H1 (cell line): ENCODE results near the gene DSCAM. TPM values are rescaled to one million over a fixed set of nuclear protein-coding genes. Genes with fewer than 3 reads are reported as not detected.

Experiments
- CTCF ChIA-PET: fragments of 300-600 bp; sonication (Branson Sonifier 250); formaldehyde crosslinking; loops from one replicate; lab custom pipeline; 2021; ENCODE audit not compliant: partially characterized antibody; lab: Charles Lee
- POLR2A ChIA-PET: fragments of 300-600 bp; sonication (Branson Sonifier 250); formaldehyde crosslinking; loops from one replicate; lab custom pipeline; 2021; ENCODE audit warnings: inconsistent platforms; ENCODE audit not compliant: partially characterized antibody; lab: Charles Lee
- DNase-seq, 2 experiments: peaks; one replicate each; pipeline versions ENCODE4 v3.0.0 to v3.0.0-alpha.2; 2010 to 2022; ENCODE audit warnings: low spot score in 2 of 2, low read depth in 1 of 2, mixed read lengths in 1 of 2
- FAIRE-seq: peaks from 2 replicates; lab custom pipeline; 2011; peaks lifted over from hg19 to GRCh38; lab: Jason Lieb, UNC
- H2AFZ ChIP-seq: 2 replicates; pipeline ENCODE4 v1.8.1; 2012; ENCODE audit warnings: low read length, inconsistent platforms
- H2AK5ac ChIP-seq: 2 replicates; pipeline ENCODE4 v1.6.1; 2013; ENCODE audit warnings: low read depth, low read length
- H2BK120ac ChIP-seq: replicated peaks from 2 replicates; pipeline ENCODE3; 2013; ENCODE audit warnings: low read depth, low read length, inconsistent platforms
- H2BK12ac ChIP-seq: 2 replicates; pipeline ENCODE4 v1.6.1; 2013; ENCODE audit warnings: low read depth, low read length
- H2BK15ac ChIP-seq: 2 replicates; pipeline ENCODE4 v1.6.1; 2013; ENCODE audit warnings: low read length
- H2BK20ac ChIP-seq: 2 replicates; pipeline ENCODE4 v1.6.1; 2013; ENCODE audit warnings: low read length
- H2BK5ac ChIP-seq: 2 replicates; pipeline ENCODE4 v1.6.1; 2013; ENCODE audit warnings: low read depth, low read length
- H3K14ac ChIP-seq: 2 replicates; pipeline ENCODE4 v1.6.1; 2013; ENCODE audit warnings: inconsistent platforms; ENCODE audit not compliant: insufficient read length
- H3K18ac ChIP-seq: 2 replicates; pipeline ENCODE4 v1.6.1; 2013; ENCODE audit warnings: low read length; ENCODE audit errors: extremely low read depth
- H3K23ac ChIP-seq: 2 replicates; pipeline ENCODE4 v1.6.1; 2013; ENCODE audit warnings: inconsistent platforms; ENCODE audit not compliant: insufficient read length
- H3K23me2 ChIP-seq: 2 replicates; pipeline ENCODE4 v1.6.1; 2013; ENCODE audit warnings: low read depth, low read length
- H3K27ac ChIP-seq: 2 replicates; pipeline ENCODE4 v1.6.1; 2011; ENCODE audit warnings: low read depth, low read length, inconsistent platforms
- H3K27me3 ChIP-seq, 4 experiments: replicated peaks in 1 of 4; 1 replicate in 1 of 4; 2 replicates in 3 of 4; pipeline versions ENCODE4 v1.6.1 to v1.8.1; 2011 to 2013; ENCODE audit warnings: low read length in 3 of 4, mild to moderate bottlenecking in 3 of 4, inconsistent platforms in 2 of 4, mixed read lengths in 2 of 4, moderate library complexity in 1 of 4; ENCODE audit not compliant: control insufficient read depth in 3 of 4, insufficient read depth in 3 of 4; ENCODE audit errors: extremely low read depth in 1 of 4
- H3K36me3 ChIP-seq, 4 experiments: 2 replicates each; pipeline versions ENCODE4 v1.6.1 to v1.8.1; 2011 to 2013; ENCODE audit warnings: mild to moderate bottlenecking in 4 of 4, low read length in 3 of 4, moderate library complexity in 2 of 4, control low read depth in 1 of 4, inconsistent platforms in 1 of 4; ENCODE audit not compliant: insufficient read depth in 4 of 4, control insufficient read depth in 2 of 4
- H3K4ac ChIP-seq: replicated peaks from 2 replicates; pipeline ENCODE3; 2013; ENCODE audit warnings: low read length, low read depth, mixed read lengths, inconsistent platforms; ENCODE audit not compliant: insufficient read length
- H3K4me1 ChIP-seq, 4 experiments: replicated peaks in 1 of 4; 1 replicate in 1 of 4; 2 replicates in 3 of 4; pipeline versions ENCODE4 v1.6.1 to v1.8.1; 2011 to 2013; ENCODE audit warnings: low read length in 3 of 4, inconsistent platforms in 2 of 4, mixed read lengths in 1 of 4; ENCODE audit not compliant: insufficient read depth in 4 of 4, control insufficient read depth in 3 of 4
- H3K4me2 ChIP-seq, 2 experiments: 2 replicates each; pipeline versions ENCODE4 v1.6.1 to v1.8.1; 2011 to 2013; ENCODE audit warnings: low read depth in 2 of 2, low read length in 2 of 2, control low read depth in 1 of 2, inconsistent platforms in 1 of 2, mild to moderate bottlenecking in 1 of 2; ENCODE audit not compliant: insufficient read depth in 1 of 2
- H3K4me3 ChIP-seq, 4 experiments: fragments of 200-600, 300-600 bp in 1 of 4; sonication (generic), shearing (Covaris generic), sonication (Bioruptor Twin) in 1 of 4; 2 replicates each; pipeline versions ENCODE4 v1.5.1 to v1.8.1; 2011 to 2016; ENCODE audit warnings: low read length in 4 of 4, low read depth in 3 of 4, control low read depth in 2 of 4, inconsistent platforms in 2 of 4, mild to moderate bottlenecking in 2 of 4, mixed read lengths in 1 of 4, moderate library complexity in 1 of 4; ENCODE audit not compliant: insufficient read depth in 2 of 4; ENCODE audit errors: extremely low read depth in 1 of 4
- H3K56ac ChIP-seq: replicated peaks from 2 replicates; pipeline ENCODE3; 2013; ENCODE audit warnings: low read depth, mild to moderate bottlenecking, mixed read lengths, low read length, inconsistent platforms; ENCODE audit not compliant: insufficient read length
- H3K79me1 ChIP-seq: 2 replicates; pipeline ENCODE4 v1.6.1; 2013; ENCODE audit warnings: low read depth, low read length, control low read depth
- H3K79me2 ChIP-seq, 2 experiments: 2 replicates each; pipeline versions ENCODE4 v1.6.1 to v1.8.1; 2012 to 2013; ENCODE audit warnings: low read length in 2 of 2, mild to moderate bottlenecking in 2 of 2, inconsistent platforms in 1 of 2; ENCODE audit not compliant: insufficient read depth in 2 of 2, control insufficient read depth in 1 of 2
- H3K9ac ChIP-seq, 4 experiments: replicated peaks in 1 of 4; 1 replicate in 1 of 4; 2 replicates in 3 of 4; pipeline versions ENCODE4 v1.6.1 to v1.8.1; 2011 to 2013; ENCODE audit warnings: low read depth in 3 of 4, low read length in 3 of 4, control low read depth in 2 of 4, mild to moderate bottlenecking in 2 of 4, moderate library complexity in 2 of 4, inconsistent platforms in 1 of 4; ENCODE audit errors: extremely low read depth in 1 of 4
- H3K9me3 ChIP-seq, 2 experiments: 2 replicates each; pipeline versions ENCODE4 v1.6.1 to v1.8.1; 2012 to 2013; ENCODE audit warnings: mild to moderate bottlenecking in 2 of 2, moderate library complexity in 2 of 2, control low read depth in 1 of 2, inconsistent platforms in 1 of 2, low read depth in 1 of 2, low read length in 1 of 2, mixed read lengths in 1 of 2; ENCODE audit not compliant: insufficient read depth in 2 of 2
- H4K20me1 ChIP-seq, 2 experiments: replicated peaks in 1 of 2; 2 replicates each; pipeline versions ENCODE3 to v1.8.1; 2011 to 2013; ENCODE audit warnings: inconsistent platforms in 2 of 2, low read length in 2 of 2, mild to moderate bottlenecking in 1 of 2; ENCODE audit not compliant: insufficient read depth in 2 of 2, control insufficient read depth in 1 of 2
- H4K5ac ChIP-seq: 2 replicates; pipeline ENCODE4 v1.6.1; 2013; ENCODE audit warnings: low read length, low read depth, mixed read lengths, inconsistent platforms; ENCODE audit not compliant: insufficient read length
- H4K8ac ChIP-seq: 2 replicates; pipeline ENCODE4 v1.8.0; 2013; ENCODE audit warnings: mild to moderate bottlenecking, moderate library complexity, low read length, inconsistent platforms; ENCODE audit not compliant: insufficient read depth; ENCODE audit errors: extremely low read depth
- H4K91ac ChIP-seq: replicated peaks from 2 replicates; pipeline ENCODE3; 2013; ENCODE audit warnings: low read length, mixed read lengths, inconsistent platforms; ENCODE audit not compliant: insufficient read length
- ATF2 ChIP-seq: IDR thresholded peaks from 2 replicates; pipeline ENCODE4 v1.6.1; 2012; ENCODE audit warnings: low read length, inconsistent platforms
- CTBP2 ChIP-seq: IDR thresholded peaks from 2 replicates; pipeline ENCODE4 v1.7.0; 2011; ENCODE audit warnings: borderline replicate concordance, mild to moderate bottlenecking, moderate library complexity, mixed read lengths, low read length; ENCODE audit not compliant: insufficient read depth, insufficient read length
- GTF2F1 ChIP-seq: IDR thresholded peaks from 2 replicates; pipeline ENCODE4 v1.6.1; 2012; ENCODE audit warnings: low read depth, low read length, improper control_type of control experiment, borderline replicate concordance
- HDAC2 ChIP-seq, 2 experiments: fragments of 300-600 bp in 1 of 2; sonication (generic) in 1 of 2; IDR thresholded peaks; 2 replicates each; pipeline ENCODE4 v1.6.1; 2011 to 2012; ENCODE audit warnings: low read depth in 2 of 2, low read length in 2 of 2, mild to moderate bottlenecking in 2 of 2, moderate library complexity in 2 of 2, borderline replicate concordance in 1 of 2, inconsistent platforms in 1 of 2
- NRF1 ChIP-seq: IDR thresholded peaks from 2 replicates; pipeline ENCODE4 v1.6.1; 2011; ENCODE audit warnings: mild to moderate bottlenecking, low read depth, low read length, improper control_type of control experiment
- PHF8 ChIP-seq: fragments of 200-600 bp; sonication (generic); conservative IDR thresholded peaks from 2 replicates; pipeline ENCODE4 v1.7.1; 2012; ENCODE audit warnings: low read depth, mild to moderate bottlenecking, inconsistent platforms, low read length, moderate library complexity
- POLR2A ChIP-seq, 2 experiments: IDR thresholded peaks; 1 replicate in 1 of 2; 2 replicates in 1 of 2; pipeline ENCODE4 v1.6.1; 2011; ENCODE audit warnings: low read depth in 2 of 2, low read length in 2 of 2, mild to moderate bottlenecking in 2 of 2; ENCODE audit errors: control extremely low read depth in 1 of 2
- RAD21 ChIP-seq, 2 experiments: IDR thresholded peaks in 1 of 2; conservative IDR thresholded peaks in 1 of 2; 2 replicates each; pipeline ENCODE4 v1.6.1; 2011; ENCODE audit warnings: low read depth in 2 of 2, low read length in 2 of 2, improper control_type of control experiment in 1 of 2, inconsistent platforms in 1 of 2, mild to moderate bottlenecking in 1 of 2, moderate library complexity in 1 of 2
- SIN3A ChIP-seq, 2 experiments: IDR thresholded peaks in 1 of 2; conservative IDR thresholded peaks in 1 of 2; 2 replicates each; pipeline ENCODE4 v1.6.1; 2011 to 2012; ENCODE audit warnings: low read length in 2 of 2, improper control_type of control experiment in 1 of 2, low read depth in 1 of 2, mild to moderate bottlenecking in 1 of 2
- SP1 ChIP-seq: IDR thresholded peaks from 2 replicates; pipeline ENCODE4 v1.6.1; 2011; ENCODE audit warnings: low read depth, low read length
- SP2 ChIP-seq: IDR thresholded peaks from 2 replicates; pipeline ENCODE4 v1.6.1; 2012; ENCODE audit warnings: mild to moderate bottlenecking, low read length, inconsistent platforms
- TBP ChIP-seq: IDR thresholded peaks from 2 replicates; pipeline ENCODE4 v1.6.1; 2011; ENCODE audit warnings: low read depth, low read length, improper control_type of control experiment
- WGBS, 2 experiments: shearing (Covaris generic) in 1 of 2; methylation state at CpG; one replicate each; pipeline versions ENCODE4 v1.1.6 to v1.1.7; 2013 to 2015; ENCODE audit warnings: low lambda C conversion rate in 2 of 2, mixed read lengths in 2 of 2, inconsistent platforms in 1 of 2, low coverage in 1 of 2, missing lambda C conversion rate in 1 of 2; ENCODE audit not compliant: insufficient replicate concordance in 2 of 2, insufficient coverage in 1 of 2, insufficient read length in 1 of 2; ENCODE audit errors: extremely low coverage in 1 of 2, missing lambda C conversion rate in 1 of 2; 5-methylcytosine and 5-hydroxymethylcytosine counted together
- polyA plus RNA-seq, 7 experiments: library from polyadenylated mRNA; depleted of rRNA in 3 of 7; stranded (reverse) in 5 of 7; unstranded in 2 of 7; fragments of >200 nt in 5 of 7; fragments of 200-250 nt in 2 of 7; gene quantifications; 1 replicate in 5 of 7; 2 replicates in 1 of 7; 4 replicates in 1 of 7; pipeline versions ENCODE4 v1.2.1 to v1.2.3, GENCODE V29; 2011 to 2013; ENCODE audit warnings: missing spikeins in 2 of 7, mixed read lengths in 2 of 7
- total RNA-seq: library from RNA; stranded (reverse); fragmentation: NEBNext Ultra II Directional; extraction: Animal tissue kit (Norgen Biotek cat#: 25700); gene quantifications from 2 replicates; pipeline ENCODE4 v1.2.1, GENCODE V29; 2021

Gene DSCAM
- total and polyA plus RNA-seq, 2 of the 8 experiments (the other 6 are each of a cell fraction or from before 2014, with no cell fraction given), result 0.02 to 0.15 TPM

- CTCF ChIA-PET, result interaction anchor here (0.7 to 1.1 kb wide), 2 partner anchors 16 to 127 kb away, joined by 3 read pairs; no protein-coding TSS in a partner anchor
- Histone ChIP-seq H4K8ac (0 out of 2 replicates have a peak overlapping the region, but pooled peaks have one; percentile 35), H3K36me3 (no peaks in the 10 kb centered on the region), H3K4ac (no peak overlapping the region), H2BK20ac (no peak overlapping the region), H3K9me3 (no peaks in the 10 kb centered on the region), H3K27ac (no peak overlapping the region), H2BK15ac (no peak overlapping the region), H2AFZ (no peak overlapping the region), H3K56ac (no peak overlapping the region), H3K4me1 (peaks cover 2 to 14% (median 6%) of the 10 kb centered on the region in 4 experiments), H3K18ac (no peak overlapping the region), H2BK12ac (no peak overlapping the region), H3K4me2 (no peak overlapping the region), H3K4me3 (no peak overlapping the region), H4K20me1 (no peaks in the 10 kb centered on the region), H4K5ac (no peak overlapping the region), H3K27me3 (no peaks in the 10 kb centered on the region), H3K14ac (no peak overlapping the region), H4K91ac (no peak overlapping the region), H3K23ac (no peak overlapping the region), H3K79me2 (no peaks in the 10 kb centered on the region), H2BK5ac (no peak overlapping the region), H3K9ac (no peak overlapping the region), H2AK5ac (no peak overlapping the region), H3K23me2 (no peaks in the 10 kb centered on the region), H2BK120ac (no peak overlapping the region), H3K79me1 (no peaks in the 10 kb centered on the region)
- FAIRE-seq (no peak), DNase-seq (no peak)
- POLR2A ChIA-PET, result no interaction called here
- 89% methylated on average over 5 of the region's 5 CpGs; no CpG with 5 or more reads in 1 of the 2 experiments for WGBS, 2 experiments
- no peak for TF ChIP-seq SIN3A (conservative IDR thresholded peaks at IDR 0.05 in 1 of 2, IDR thresholded peaks at IDR 0.05 in 1 of 2; ENCODE audit: low read depth in 1 of 2, low read length in 2 of 2)
- TF ChIP-seq CTBP2, result no peak
- no peak for TF ChIP-seq HDAC2 (IDR thresholded peaks at IDR 0.05; ENCODE audit: borderline replicate concordance in 1 of 2, low read depth in 2 of 2, low read length in 2 of 2)
- TF ChIP-seq POLR2A (IDR thresholded peaks at IDR 0.05; ENCODE audit: control extremely low read depth in 1 of 2, low read depth in 2 of 2, low read length in 2 of 2), result no peak
- TF ChIP-seq PHF8, result no peak
- TF ChIP-seq RAD21 (IDR thresholded peaks at IDR 0.05 in 1 of 2, conservative IDR thresholded peaks at IDR 0.05 in 1 of 2; ENCODE audit: low read depth in 2 of 2, low read length in 2 of 2), result no peak
- TF ChIP-seq SP2, result no peak
- no peak for TF ChIP-seq GTF2F1
- no peak for TF ChIP-seq NRF1
- TF ChIP-seq SP1, result no peak
- no peak for TF ChIP-seq ATF2
- TF ChIP-seq TBP, result no peak
These were observed 686.0 kb downstream of the DSCAM start for GRCh38 chr21:40160911-40161310.
